CD4-positive, alpha-beta T cell treated with Interleukin-17A for 4 hours (primary cell): ENCODE measurements around the gene NUB1.

Source experiments
- DNase-seq: peaks from one replicate; pipeline ENCODE4 v3.0.0-alpha.2; 2020; ENCODE audit warnings: mixed read lengths

NUB1 gene

GRCh38 chr7:151314401-151314800, 27.2 kb upstream of the NUB1 start:
- no peak for DNase-seq

- DNase-seq: peak; percentile 84
Measured at GRCh38 chr7:151315038-151315655, 26.5 kb upstream of the NUB1 start.

DNA sequence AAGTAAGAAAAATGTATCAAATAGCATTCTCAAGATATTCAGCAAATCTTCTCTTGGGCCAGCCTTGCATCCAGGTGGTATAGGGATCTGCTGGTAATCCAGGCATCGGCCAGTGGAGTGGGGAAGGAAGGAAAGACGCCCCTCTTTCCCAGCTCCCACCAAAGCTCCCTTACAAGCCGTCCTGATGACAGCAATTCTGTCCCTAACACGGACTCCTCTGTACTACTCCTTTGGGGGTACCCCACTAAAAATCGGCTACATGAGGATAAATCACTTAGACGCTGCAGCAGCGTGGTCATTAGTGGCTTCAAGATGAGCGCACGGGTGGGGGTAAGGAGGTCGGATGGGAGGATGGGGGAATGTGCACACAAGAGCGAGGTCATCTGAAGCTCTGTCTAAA, 24.7 kb upstream of the NUB1 start:
- no peak for DNase-seq

GRCh38 chr7:151317936-151318335, 23.7 kb upstream of the NUB1 start:
- DNase-seq: no peak

DNA sequence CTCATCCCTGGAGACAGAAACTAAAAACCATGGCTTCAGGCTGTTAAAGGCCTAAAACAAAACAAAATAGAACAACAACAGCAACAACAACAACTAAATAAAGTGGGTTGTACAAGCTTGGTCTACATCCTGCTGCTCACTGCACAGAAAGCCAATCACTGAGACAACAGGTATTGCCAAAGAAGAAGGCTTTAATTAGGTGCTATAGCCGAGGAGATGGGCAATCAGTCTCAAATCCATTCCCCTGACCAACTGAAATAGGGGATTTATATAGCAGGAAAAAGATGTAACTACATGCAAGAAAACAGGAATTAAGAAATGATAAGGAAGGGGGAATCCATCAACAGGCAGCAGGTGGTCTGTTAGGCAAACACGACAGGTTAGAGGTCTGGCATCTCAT, 22.4 kb upstream of the NUB1 start:
- DNase-seq: no peak

GRCh38 chr7:151320263-151320845, 21.3 kb upstream of the NUB1 start:
- DNase-seq: no peak

DNA sequence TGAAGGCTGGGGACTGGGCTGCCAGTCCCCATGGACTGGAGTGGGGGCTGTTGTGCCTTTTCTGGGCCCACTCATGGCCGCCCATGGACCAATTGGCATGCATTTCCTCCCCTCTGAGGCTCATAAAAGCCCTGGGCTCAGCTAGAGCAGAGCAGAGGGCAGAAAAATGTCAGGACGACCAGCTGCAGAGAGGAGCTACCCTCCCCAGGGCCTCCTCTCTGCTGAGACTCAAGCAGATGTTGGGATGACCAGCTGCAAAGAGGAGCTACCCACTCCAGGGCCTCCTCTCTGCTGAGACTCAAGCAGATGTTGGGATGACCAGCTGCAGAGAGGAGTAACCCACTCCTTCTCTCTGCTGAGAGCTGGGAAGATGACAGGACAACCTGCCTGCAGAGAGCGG, 20.3 kb upstream of the NUB1 start:
- DNase-seq: no peak

GRCh38 chr7:151322906-151323305, 18.7 kb upstream of the NUB1 start:
- DNase-seq: no peak

- no peak for DNase-seq
Measured at GRCh38 chr7:151327022-151327421, 14.6 kb upstream of the NUB1 start.

DNA sequence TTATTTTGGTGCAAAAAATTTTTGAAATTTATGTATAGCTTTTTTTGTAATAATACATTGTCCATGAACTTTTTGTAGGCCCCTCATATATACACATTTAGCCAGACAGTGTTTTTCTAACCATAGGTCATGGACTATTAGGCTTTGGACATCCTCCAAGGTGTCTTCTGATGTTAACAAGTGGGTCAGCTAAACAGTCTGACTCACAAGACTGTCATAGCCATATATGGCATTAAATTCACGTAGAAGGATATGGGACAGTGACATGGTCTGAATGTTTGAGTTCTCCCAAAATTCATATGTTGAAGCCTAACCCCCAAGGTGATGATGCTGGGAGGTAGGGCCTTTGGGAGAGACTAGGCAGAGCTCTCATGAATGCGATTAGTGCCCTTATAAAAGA, 14.0 kb upstream of the NUB1 start:
- no peak for DNase-seq

DNA sequence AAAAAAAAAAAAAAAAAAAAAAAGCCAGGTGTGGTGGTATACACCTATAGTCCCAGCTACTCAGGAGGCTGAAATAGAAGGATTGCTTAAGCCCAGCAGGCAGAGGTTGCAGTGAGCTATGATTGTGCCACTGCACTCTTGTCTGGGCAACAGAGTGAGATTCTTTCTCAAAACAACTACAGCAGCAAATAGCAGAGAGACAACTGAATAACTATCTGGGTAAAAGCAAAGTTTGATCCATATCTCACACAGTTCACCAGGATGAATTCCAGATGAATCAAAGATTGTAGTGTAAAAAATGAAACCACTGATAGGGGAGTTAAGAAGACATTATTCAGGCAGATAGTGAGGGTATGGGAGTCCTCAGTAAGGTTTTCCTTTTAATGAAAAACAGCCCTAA, 11.4 kb upstream of the NUB1 start:
- DNase-seq: no peak

DNA sequence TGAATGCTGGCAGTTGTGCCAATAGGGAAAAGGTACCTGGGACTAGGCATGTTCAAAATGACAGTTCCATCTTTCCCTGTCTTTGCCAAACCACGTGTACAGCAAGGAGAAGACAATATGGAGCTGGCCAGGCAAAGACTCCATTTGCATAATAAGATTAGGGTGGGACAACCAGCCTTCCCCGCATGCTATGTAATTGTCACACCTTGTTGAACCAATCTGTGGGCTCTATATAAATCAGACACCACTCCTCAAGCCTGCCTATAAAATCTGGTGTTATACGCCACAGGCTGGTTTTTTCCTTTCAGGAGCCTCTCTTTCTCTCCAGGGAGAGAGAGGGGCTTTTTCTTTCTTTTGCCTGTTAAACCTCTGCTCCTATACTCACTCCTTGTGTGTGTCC, 11.0 kb upstream of the NUB1 start:
- no peak for DNase-seq

- DNase-seq: no peak
Measured at GRCh38 chr7:151334628-151335027, 7.0 kb upstream of the NUB1 start.

DNA sequence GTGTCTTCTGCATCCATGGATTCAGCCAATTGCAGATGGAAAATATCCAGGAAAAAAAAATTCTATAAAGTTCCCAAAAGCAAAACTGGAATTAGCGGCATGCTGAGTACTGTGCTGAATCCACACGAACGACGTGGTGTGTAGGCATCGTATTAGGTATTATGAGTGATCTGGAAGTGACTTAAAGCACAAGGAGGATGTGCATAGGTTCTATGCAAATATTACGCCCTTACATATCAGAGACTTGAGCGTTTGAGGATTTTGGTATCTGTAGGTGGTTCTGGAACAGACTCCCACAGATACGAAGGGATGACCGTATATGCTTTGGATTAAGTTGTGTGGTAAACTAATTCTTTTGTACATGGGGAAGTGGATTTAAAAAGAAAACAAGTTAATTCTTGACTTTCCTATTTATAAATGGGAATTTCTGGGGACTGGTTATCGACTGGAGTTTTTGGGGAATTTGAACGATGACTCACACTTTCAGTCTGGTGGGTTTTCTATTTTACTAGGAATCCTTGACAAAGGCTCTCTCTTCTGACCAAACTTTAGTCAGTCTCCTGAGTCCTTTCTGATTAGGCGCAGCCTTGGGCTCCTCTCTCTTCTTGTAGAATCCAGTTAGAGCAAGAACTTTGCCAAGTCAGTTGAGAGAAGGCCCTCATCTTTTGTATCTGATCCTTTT, 5.4 kb upstream of the NUB1 start:
- DNase-seq: no peak

DNA sequence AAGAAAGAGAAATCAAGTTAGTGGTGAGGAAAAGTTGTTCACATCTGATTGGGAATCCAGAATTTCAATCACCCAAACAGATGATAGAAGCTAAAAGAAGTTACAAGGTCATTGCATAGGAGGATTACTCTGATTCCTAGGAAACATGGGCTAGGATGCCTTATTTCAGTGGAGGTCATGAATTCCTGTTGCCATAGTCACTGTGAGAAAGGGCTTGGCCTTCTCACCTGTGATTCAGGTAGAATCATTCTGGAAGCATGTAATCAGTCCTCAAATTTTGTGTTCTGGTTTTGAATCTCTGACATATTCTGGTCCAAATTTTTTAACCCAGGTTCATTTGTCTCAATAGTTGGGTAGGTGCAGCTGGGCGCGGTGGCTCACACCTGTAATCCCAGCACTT, 4.3 kb upstream of the NUB1 start:
- DNase-seq: no peak

GRCh38 chr7:151338809-151339208, 2.8 kb upstream of the NUB1 start:
- no peak for DNase-seq

GRCh38 chr7:151339651-151340382, 1.8 kb upstream of the NUB1 start:
- DNase-seq: no peak

GRCh38 chr7:151340794-151341356, 737 bp upstream of the NUB1 start:
- DNase-seq: no peak

- no peak for DNase-seq
Measured at GRCh38 chr7:151342102-151342646, 562 bp downstream of the NUB1 start.

- DNase-seq: no peak
Measured at GRCh38 chr7:151342811-151343210, 1.2 kb downstream of the NUB1 start.

GRCh38 chr7:151343516-151343915, 1.9 kb downstream of the NUB1 start:
- DNase-seq: no peak

DNA sequence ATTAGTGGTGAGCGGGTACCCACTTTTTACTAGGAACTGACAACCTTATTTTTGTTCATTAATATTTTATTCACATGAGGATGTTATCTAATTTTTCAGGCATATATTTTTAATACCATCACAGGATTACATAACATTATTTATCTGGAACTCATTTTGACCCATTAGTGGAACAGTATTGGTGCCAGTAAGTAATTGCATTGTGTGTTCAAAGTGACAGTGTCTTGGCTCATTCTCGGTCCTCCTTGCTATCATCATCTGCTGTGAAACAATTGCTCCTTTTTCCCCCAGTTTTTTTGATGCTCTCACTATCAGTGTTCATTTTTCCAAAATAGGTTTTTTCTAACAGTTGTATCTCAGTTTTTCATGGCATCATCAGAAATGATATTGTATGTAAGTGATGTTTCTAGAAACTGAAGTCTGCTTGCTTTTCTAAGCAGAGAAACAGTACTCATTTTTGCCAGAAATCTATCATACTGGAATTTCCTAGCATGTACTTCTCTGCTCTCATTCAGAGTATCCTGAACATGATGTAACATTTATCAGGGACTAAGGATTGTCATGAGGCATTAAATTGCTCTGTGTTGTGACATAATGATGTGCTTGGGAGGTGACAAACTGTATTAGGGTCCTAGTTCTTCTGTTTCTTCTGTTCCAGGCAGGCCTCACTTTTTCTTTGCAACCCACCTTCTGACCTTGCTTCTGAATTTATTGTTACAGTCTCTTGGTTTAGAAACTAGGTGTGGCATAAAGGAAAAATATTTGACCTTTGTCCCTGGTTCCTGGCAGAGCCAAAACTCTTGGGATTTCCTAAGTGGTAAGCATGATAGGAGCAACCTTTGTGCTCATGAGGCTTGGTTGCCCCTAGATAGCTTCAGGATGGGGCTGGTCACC, 4.2 kb downstream of the NUB1 start:
- DNase-seq: no peak
